DMS153 (cell line): ENCODE results near the gene IYD.
"Not testable (repeated sequence)": the region's sequence is repeated elsewhere in the genome, so short reads cannot be mapped to it uniquely, and the experiment has no call there.

Source experiments
- DNase-seq: peaks from one replicate; lab custom pipeline; 2025; lab: John Stamatoyannopoulos, UW

IYD gene

DNA sequence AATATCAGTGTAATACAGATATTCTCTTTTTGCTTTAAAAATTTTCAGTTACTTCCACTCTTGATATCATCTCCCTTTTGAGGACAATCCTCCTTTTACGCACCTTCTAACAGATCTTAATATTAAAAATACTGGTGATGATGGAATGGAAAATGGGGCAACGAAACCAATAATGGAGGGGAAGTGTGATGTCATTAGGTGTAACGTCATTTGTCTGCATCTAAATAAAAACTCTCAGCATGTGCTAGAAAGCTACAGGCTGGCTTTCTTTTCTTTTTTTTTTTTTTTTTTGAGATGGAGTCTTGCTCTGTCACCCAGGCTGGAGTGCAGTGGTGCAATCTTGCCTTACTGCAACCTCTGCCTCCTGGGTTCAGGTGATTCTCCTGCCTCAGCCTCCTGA lies 66.5 kb downstream of the IYD start:
- DNase-seq = no peak

DNA sequence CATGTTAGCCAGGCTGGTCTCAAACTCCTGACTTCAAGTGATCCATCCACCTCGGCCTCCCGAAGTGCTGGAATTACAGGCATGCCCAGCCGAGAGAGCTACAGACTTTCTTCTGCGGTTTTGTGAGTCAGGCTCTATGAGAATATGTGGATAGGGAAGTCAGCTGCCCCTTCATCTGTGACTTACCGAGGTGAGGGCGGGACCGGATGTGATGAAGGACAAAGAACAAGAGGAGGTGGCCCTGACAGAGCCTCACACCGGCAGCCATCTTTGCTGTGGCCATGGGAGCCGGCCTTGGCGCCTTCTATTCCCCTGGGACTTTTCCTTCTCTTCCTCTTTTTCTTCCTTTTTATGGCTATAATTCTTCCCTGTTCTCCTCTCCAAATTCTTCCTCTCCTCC lies 67.0 kb downstream of the IYD start:
- no peak for DNase-seq

DNA sequence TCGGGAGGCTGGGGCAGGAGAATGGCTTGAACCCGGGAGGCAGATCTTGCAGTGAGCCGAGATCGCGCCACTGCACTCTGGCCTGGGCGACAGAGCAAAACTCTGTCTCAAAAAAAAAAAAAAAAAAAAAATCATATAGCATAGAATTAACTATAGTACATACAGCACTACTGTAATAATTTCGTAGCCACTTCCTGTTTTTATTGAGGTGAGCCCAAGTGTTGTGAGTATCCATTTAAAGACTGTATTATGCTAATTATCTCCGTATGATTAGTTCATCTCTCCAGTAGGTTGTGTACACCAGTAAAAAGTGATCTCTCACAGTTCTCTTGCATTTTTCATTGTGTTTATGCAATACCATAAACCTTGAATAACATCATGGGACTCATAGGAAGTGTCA lies 70.6 kb downstream of the IYD start:
- DNase-seq = no peak

DNA sequence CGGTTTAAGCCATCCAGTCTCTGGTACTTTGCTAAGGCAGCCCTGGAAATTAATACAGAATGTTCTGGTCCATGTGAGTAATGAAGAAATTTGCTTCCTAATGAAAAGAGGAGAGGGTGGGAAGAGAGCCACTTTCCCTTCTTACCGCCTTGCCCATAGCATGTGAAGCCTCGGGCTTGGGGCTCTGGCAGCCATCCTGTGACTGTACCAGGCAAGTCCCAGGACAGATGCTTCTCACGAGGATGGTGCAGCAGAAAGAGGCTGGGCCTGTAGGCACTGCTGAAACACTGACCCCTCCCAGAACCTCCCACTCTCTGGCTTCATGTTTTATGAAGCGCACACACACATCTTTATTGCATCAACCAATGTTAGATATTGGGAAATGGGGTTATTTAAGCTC lies 74.8 kb downstream of the IYD start:
- no peak for DNase-seq

DNA sequence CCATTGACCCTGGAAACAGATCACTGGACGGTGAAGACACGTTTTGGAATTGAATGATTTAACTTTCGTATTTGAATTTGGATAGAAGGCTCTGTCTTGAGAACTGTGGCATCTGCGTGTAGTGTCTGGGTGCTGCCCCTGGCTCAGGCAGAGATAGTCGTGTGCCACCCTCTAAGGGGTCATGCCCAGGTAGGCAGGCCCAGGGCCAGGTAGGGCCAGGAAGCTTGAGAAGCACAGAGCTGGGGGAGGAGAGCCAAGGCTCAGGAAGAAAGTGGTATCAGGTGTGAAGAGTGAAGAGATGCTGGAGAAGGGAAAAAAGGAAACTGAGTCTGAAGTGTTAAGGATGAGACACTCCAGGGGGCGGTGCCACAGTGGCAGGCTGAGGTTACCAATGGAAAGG lies 75.5 kb downstream of the IYD start:
- DNase-seq = no peak

DNA sequence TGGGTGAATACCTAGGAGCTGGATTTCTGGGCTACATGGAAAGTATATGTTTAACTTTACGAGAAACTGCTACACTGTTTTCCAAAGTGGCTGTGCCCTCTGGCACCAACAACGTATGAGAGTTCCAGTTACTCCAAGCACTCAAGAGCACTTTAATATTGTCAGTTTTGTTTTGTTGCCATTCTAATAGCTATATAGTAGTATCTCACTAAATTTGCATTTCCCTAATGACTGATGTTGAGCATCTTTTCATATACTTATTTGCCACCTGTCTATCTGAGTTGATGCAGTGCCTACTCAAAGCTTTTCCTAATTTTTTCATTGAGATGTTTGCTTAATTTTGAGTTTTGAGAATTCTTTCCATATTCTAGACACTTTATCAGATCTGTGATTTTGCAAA lies 76.7 kb downstream of the IYD start:
- no peak for DNase-seq

DNA sequence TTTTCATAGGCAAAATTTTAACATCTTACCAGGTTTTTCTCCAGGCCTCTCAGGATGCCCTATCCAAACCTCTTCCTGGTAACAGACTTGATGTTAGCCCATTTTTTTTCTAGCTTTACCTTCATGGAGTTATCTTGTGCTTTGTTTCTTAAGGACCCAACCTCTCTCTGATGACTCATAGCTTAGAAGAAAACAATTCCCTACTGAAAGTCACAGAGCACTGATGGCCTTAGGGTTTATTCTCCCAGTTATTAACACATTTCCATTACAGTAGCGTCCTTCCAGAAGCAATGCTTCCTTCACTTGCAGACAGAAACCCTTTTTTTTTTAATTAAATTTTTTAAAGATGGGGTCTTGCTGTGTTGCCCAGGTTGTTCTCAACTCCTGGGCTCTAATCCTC lies 79.4 kb downstream of the IYD start:
- DNase-seq = no peak

DNA sequence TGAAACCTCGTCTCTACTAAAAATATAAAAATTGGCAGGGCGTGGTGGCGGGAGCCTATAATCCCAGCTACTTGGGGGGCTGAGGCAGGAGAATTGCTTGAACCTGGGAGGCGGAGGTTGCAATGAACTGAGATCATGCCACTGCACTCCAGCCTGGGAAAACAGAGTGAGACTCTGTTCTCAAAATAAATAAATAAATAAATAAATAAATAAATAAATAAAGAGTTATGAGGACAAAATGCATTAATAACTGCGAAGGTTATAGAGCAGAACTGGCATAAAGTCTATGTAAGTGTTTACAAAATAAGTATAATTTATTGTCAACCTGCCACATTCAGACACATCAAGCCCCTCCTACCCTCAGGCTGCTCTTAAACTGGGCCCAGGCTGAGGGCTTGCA lies 80.2 kb downstream of the IYD start:
- DNase-seq = not testable (repeated sequence)

DNA sequence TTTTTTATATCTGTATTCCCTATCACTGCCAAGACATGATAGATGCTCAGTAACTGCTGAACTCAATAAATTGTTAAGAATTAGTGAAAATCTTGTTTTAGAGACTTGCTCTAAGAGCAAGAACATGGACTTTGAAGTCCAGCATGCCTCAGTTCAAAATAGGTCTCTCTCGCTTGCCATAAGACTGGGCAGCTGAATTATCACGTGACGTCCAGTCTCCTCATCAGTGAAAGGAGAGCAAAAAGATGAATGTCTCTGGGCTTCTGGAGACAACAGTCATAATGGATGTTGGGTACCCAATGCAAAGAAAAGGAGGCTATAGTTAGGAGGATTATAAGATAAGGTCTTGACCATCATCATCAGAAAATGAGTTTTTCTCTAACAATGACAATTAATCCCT lies 82.1 kb downstream of the IYD start:
- DNase-seq = no peak

DNA sequence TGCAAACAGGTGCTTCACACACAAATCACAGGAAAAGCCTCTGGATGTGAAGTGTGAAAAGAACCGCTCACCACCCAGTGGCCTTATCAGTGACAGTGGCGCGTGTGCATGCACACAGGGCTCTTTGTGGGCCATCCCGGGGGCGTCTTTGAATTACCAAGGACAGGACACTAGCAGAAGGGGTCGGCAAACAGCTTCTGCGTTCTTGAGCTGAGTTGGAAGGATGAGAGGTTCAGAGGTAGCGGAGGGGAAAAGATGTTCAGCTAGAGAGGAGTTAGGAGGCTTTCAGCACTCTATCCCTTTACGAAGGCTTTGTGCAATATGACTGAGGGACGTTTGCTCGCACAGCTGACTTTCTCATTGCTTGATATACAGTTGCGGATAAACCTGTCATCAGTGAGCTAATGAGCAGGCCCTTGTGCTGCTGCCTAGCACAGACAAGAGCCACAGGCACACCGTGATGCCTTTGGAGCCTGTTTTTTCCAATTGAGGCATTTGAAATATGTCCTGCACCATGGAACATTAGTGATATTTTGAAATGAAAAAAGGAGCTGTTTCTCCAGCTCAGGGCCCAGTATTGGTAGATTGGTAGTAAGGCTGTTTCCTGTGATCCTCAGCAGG lies 83.1 kb downstream of the IYD start:
- DNase-seq = no peak

DNA sequence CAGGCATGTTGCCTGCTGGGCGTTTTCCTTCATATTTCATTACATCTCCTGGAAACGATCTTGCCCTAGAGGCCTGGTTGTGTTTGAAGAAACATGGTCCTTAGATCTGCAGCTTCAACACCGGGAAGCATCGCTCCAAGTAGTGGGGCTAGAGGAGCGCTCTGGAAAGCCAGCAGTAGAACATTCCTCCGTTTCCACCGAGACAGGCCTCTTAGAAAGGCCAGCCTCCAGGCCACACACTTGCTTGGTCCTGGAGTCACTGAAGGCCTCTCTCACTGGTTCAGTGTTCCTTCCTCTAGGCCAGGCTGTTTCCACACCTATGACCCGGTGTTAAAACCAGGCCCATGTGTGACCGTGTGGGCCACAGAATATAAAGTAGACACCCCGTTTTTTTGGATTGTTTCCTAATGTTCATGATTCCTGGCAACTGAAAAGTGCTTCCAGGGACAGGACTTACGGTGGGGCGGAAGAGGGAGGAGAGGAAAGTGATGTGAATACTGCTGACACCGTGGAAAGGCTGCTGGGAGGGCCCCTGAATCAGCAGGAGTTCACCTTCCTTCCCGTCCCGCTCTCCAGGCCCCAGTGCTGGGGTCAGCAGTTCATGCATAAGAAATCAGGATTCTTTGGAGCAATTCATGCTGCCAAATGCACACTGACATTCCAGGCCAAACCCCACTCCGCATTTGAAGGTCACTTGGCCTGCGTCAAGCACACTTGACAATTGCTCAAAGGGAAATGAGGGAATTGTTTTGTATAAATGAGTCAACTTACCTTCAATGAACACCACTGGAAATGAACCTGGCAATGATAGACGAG lies 83.8 kb downstream of the IYD start:
- DNase-seq = no peak

DNA sequence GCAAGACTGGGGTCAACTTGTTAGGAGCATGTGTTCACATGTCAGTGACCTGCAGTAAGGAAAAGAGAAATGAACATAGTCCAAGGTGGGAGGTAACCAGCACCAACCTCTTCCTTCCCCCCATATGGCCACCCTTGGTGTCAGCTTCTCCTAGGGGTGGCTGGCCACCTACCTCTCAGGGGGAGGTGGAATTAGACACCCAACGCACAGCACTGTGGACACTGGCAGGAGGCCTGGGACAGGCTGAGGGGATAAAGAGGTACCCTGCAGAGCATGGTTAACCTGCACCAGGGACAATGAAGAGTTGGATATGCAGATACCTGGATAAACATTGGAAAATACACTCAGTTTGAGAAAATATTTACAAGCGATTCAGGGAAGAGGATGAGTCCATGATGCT lies 84.5 kb downstream of the IYD start:
- no peak for DNase-seq
